ENCODE measurements around the gene MYLK.

Gene MYLK

DNA sequence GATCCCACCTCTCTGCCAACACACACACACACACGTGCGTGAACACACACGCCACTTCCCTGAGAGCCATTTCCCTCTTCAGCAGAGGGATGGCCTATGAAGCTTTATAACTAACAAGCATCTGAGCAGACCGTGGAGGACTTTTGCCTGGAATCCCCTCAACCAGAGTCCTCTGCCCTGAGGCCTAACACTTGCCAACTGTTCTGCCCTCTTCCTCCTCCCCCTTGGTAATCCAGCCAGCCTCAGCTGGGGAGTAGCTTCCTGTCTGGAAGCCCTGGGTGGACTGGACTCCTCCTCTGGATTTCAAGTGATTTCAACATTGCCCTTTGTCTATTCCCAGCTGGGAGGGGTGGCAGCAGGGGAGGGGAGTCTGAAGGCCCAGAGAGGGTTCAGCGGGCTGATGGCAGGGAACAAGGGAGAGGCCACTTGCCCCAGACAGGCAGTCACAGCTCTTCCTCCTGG is 230.9 kb downstream of the MYLK start:
- DNase-seq (ENCODE audit: low read depth in 1 of 2, low spot score in 1 of 2): no peak

DNA sequence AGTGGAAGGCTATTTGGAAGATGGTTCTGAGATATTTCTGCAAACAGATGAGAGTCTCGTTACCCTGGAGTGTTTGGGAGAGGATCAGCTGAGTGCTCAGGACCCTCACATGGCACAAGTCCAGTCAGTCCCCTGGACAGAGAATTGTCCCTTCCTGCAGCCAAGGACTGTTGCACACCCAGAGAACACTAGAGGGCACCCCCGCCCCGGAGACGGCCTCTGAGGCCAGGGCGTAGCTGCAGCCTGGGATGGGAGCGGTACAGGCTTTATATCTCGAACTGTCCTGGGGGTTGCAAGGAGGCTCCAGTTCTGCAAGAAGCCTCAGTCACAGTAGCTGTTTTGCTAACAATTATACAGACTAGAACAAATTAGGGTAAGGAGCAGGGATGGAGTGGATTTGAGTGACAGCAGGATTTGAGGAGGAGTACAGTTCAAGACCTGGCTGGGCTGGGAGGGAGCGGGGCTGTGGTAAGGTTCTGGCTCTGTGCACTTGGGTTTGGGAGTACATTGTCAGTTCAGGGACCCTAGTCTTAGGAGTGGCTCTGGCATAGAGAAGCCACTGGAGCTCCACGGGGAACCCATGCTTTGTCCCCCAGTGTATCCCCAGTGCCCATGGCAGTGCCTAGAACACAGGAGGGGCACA is 231.7 kb downstream of the MYLK start:
- DNase-seq (ENCODE audit: low read depth in 1 of 2, low spot score in 1 of 2): no peak

DNA sequence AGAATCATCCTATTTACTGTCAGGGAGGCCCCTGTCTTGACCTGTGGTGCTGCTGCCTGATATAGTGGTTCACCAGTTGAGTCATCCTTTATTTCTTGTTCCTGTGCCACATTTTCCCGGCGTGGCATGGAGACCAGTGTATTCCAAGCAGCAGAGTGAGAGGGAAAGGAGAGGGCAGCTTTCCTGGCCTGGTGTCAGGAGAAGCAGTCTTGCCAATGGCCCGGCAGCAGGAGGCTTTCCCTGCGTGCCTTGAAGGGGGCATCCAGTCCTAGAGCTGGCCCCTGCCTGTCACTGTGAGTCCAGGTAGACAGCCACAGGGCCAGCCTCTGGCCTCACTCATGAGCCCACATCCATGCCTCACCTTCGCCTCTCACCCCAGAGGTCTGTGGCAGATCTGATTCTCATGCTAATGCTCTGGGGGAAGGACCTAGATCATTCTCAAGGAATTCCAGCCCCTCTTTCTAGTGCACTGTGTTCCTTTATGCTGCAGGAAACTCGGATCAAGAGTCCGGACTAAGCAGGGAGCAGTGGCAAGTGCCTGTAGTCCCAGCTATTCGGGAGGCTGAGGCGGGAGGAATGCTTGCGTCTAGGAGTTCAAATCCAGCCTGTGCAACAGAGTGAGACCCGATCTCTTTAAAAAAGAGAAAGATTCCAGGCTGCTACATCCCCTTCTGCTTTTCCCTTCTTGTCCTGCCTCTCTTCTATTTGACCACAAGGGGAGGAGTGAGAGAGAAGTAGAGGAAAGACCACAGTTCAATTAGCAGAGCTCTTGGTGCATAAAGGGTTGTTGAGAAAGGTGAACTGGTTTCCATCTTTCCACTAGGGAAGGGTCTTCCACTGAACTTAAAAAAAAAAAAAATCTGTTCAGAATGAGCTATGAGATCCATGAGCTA is 232.4 kb downstream of the MYLK start:
- no peak for DNase-seq (ENCODE audit: low read depth in 1 of 2, low spot score in 1 of 2)

GRCh38 chr3:123650101-123650500 is 234.0 kb downstream of the MYLK start:
- DNase-seq (ENCODE audit: low read depth in 1 of 2, low spot score in 1 of 2): no peak

GRCh38 chr3:123648696-123649405 is 235.3 kb downstream of the MYLK start:
- DNase-seq (ENCODE audit: low read depth in 1 of 2, low spot score in 1 of 2): no peak

DNA sequence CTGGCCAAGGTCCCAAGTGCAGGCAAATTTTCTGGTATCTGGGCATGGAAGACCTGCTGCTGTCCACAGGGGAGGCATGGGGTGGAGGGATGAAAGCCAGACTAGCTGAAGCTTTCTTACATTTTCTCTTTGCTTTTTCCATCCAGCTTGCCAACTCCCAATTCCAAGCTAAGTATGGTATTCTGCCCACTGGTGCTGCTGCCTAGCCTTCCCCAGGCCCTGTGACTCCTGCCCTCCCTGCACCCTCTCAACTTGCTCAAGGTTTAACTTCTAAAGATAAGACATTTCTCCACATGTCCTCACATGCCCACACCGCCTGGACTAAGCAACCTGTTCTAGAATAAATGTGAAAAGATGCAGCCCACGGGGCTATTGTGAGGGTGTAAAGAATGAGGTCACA is 239.8 kb downstream of the MYLK start:
- no peak for DNase-seq (ENCODE audit: low read depth in 1 of 2, low spot score in 1 of 2)

GRCh38 chr3:123642957-123643330 is 241.2 kb downstream of the MYLK start:
- DNase-seq (ENCODE audit: low read depth in 1 of 2, low spot score in 1 of 2): no peak

GRCh38 chr3:123642182-123642956 is 241.8 kb downstream of the MYLK start:
- DNase-seq (ENCODE audit: low read depth in 1 of 2, low spot score in 1 of 2): peak in 1 of 2 donors; percentile 12

- DNase-seq (ENCODE audit: low read depth in 1 of 2, low spot score in 1 of 2): no peak
These were observed 242.6 kb downstream of the MYLK start for GRCh38 chr3:123641505-123641904.

- DNase-seq (ENCODE audit: low read depth in 1 of 2, low spot score in 1 of 2): no peak
These were observed 243.2 kb downstream of the MYLK start for GRCh38 chr3:123640740-123641462.

DNA sequence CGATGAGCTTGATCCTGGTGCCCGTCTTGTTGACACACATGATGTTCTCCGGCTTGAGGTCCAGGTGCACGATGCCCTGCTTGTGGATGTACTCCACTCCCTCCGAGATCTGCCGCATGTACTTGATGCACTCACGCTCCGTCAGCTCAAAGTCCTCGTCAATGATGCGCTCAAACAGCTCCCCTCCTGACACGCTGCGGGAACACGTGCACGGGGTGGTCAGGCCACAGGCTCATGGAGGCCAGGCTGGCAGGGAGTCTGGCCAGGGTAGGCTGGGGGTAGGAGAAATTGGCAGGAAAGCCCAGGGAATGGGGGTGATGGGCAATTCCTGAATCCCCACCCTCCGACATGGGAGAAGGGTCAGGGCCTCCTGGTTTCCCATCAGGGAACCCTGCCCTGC is 243.8 kb downstream of the MYLK start:
- DNase-seq (ENCODE audit: low read depth in 1 of 2, low spot score in 1 of 2): no peak

DNA sequence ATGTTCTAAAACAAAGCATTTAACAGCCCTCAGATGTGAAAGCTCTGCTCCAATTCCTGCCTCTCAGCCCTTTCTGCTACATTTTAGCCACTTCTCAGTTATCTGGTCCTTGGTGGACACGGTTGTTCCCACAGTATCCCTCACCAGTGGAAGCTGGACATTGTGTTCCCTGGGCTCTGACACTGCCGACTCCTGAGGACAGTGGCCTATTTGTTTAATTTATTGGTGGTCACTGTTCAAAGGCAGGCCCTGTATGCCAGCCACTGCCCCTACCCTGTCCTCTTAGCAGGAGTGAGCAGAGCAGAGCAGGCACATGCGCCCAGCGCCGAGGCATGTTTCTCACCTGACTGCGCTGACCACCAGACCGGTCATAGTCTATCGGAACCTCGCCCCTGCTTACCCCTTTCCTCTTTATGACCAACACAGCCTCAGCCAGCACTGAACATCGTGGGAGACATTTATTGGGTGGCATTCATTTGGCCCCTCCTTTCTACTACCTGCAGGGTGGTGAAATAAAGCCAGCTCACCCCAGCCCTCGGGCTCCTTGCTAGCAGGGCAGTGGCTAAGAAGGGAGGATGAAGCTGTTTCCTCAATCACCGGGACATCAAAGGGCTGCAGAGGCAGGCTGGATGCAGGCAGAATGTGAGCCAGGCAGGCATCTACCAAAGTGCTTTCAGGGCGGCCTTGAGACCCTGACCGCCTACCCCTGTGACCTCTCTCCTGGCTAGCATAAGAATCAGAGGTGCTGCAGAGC is 245.0 kb downstream of the MYLK start:
- no peak for DNase-seq (ENCODE audit: low read depth in 1 of 2, low spot score in 1 of 2)

GRCh38 chr3:123637841-123638240 is 246.3 kb downstream of the MYLK start:
- DNase-seq (ENCODE audit: low read depth in 1 of 2, low spot score in 1 of 2): no peak

DNA sequence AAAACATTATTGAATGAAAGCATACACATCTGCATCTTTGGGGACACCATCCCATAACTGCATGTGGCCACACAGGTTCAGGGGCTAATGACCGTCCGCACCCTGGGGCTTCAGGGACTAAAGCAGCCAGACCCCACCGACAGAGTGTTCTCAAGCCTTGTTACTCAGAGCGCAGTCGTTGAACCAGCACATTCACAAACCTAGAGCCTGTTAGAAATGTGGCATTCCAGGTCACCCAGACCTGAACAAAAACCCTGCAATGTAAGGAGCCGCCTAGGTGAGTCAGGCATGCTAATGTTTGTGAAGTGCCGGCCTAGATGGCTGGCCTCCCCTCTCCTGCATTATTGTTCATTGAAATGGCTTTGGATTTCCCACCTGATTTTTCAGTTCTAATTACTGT is 247.0 kb downstream of the MYLK start:
- no peak for DNase-seq (ENCODE audit: low read depth in 1 of 2, low spot score in 1 of 2)

DNA sequence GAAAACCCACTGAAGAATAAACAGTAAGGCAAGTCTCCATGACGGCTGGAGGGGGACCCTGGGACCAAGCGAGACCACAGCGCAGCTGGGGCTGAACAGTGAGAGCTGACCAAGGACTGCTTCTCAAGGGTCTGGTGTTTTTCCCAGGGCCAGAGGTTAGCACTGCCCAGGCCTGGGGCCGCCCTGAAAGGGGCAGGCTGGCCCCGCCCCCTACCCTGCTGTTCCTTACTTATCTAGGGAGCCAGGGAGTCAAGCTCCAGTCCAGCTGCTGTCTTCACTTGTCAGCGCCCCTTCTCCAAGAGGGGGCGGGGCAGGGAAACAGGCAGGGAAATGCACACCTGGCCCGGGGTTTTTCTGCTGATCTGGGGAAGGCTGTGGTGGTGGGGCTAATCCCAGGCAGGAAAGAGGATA is 247.7 kb downstream of the MYLK start:
- DNase-seq (ENCODE audit: low read depth in 1 of 2, low spot score in 1 of 2): no peak

DNA sequence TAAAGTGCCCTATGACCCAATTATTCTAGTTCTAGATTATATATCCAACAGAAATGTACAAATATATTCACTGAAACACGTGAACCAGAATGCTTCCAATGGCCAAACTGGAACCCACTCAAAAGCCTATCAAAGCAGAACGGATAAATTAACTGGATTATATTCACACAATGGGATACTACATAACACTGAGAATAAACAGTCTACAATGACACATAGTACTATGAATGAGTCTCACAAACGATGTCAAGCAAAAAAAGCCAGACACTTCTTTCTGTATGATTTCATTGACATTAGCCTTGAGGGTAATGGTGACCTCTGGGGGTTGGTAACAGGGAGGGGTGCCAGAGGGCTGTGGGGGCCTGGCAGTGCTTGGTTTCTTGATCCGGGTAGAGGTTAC is 248.4 kb downstream of the MYLK start:
- no peak for DNase-seq (ENCODE audit: low read depth in 1 of 2, low spot score in 1 of 2)

GRCh38 chr3:123635217-123635616 is 248.9 kb downstream of the MYLK start:
- no peak for DNase-seq (ENCODE audit: low read depth in 1 of 2, low spot score in 1 of 2)

DNA sequence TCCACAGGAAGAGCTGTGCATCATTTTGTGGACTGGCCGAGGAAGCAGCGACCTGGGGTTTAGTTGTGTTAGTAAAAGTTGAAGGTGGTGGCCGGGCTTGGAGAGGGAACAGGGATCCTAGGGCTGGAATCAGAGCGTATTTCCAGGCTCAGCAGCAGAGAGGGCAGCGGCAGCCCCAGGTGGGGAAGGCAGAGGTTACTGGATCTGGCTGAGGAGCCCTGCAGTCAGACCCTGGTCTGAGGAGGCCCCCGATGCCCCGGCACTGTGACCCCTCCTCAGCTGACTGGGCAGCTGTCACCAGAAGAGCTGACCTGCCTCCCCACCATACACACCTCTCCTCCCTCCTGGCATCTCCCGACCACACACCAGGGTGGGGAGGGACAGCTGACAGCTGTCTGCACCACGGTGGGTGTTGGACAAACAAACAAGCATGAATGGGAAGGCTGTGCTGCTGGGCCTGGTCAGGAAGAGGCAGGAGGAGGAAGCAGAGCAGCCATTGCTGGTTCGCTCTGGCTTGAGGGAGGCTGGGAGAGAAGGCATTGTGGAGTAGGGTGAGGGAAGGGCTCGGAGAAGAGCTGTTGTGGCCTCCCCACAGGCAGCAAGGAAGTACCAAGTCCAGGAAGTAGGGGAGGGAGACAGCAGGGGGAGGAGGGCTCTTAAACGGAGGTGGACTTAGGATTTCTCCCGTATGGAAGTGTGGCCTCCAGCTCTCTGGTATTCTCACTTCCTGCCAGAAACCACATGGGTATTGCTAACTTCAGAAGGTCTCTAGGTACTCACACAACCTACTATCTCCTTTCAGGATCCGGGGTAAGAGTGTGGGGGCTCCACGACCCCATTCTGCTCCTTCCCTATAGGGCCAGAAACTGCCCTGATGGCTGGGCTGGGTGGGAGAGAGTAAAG is 249.7 kb downstream of the MYLK start:
- DNase-seq (ENCODE audit: low read depth in 1 of 2, low spot score in 1 of 2): no peak

DNA sequence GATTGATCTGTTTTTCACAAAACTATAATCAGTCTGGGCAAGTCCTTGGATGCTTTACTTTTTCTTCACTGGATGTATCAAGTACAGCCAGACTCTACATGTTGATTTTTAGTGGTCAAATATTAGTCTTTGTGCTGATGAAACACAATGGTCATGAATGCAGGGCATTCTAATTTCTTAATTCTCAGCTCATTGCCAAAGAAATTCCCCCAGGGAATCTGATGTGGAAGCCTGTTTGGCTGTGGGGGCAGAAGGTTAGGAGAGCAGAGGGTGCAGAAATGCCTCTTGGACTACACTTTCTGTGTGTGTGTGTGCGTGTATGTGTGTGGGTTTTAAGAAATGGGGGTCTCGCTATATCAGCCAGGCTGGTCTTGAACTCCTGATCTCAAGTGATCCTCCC is 250.6 kb downstream of the MYLK start:
- DNase-seq (ENCODE audit: low read depth in 1 of 2, low spot score in 1 of 2): no peak

All from stimulated activated CD4-positive, alpha-beta T cell treated with anti-CD3 and anti-CD28 coated beads, Interleukin-15, amount 100 ng/mL, for 1 hour (primary cell).